H1 (cell line): Measurements from ENCODE around the gene NKAIN2. TPM values are rescaled to one million over a fixed set of nuclear protein-coding genes. Genes with fewer than 3 reads are reported as not detected.

Experiments used
- CTCF ChIA-PET: fragments of 300-600 bp; sonication (Branson Sonifier 250); formaldehyde crosslinking; loops from one replicate; lab custom pipeline; 2021; ENCODE audit not compliant: partially characterized antibody; lab: Charles Lee
- POLR2A ChIA-PET: fragments of 300-600 bp; sonication (Branson Sonifier 250); formaldehyde crosslinking; loops from one replicate; lab custom pipeline; 2021; ENCODE audit warnings: inconsistent platforms; ENCODE audit not compliant: partially characterized antibody; lab: Charles Lee
- DNase-seq, 2 experiments: peaks; one replicate each; pipeline versions ENCODE4 v3.0.0 to v3.0.0-alpha.2; 2010 to 2022; ENCODE audit warnings: low spot score in 2 of 2, low read depth in 1 of 2, mixed read lengths in 1 of 2
- FAIRE-seq: peaks from 2 replicates; lab custom pipeline; 2011; peaks lifted over from hg19 to GRCh38; lab: Jason Lieb, UNC
- H2AFZ ChIP-seq: 2 replicates; pipeline ENCODE4 v1.8.1; 2012; ENCODE audit warnings: low read length, inconsistent platforms
- H2AK5ac ChIP-seq: 2 replicates; pipeline ENCODE4 v1.6.1; 2013; ENCODE audit warnings: low read depth, low read length
- H2BK120ac ChIP-seq: replicated peaks from 2 replicates; pipeline ENCODE3; 2013; ENCODE audit warnings: low read depth, low read length, inconsistent platforms
- H2BK12ac ChIP-seq: 2 replicates; pipeline ENCODE4 v1.6.1; 2013; ENCODE audit warnings: low read depth, low read length
- H2BK15ac ChIP-seq: 2 replicates; pipeline ENCODE4 v1.6.1; 2013; ENCODE audit warnings: low read length
- H2BK20ac ChIP-seq: 2 replicates; pipeline ENCODE4 v1.6.1; 2013; ENCODE audit warnings: low read length
- H2BK5ac ChIP-seq: 2 replicates; pipeline ENCODE4 v1.6.1; 2013; ENCODE audit warnings: low read depth, low read length
- H3K14ac ChIP-seq: 2 replicates; pipeline ENCODE4 v1.6.1; 2013; ENCODE audit warnings: inconsistent platforms; ENCODE audit not compliant: insufficient read length
- H3K18ac ChIP-seq: 2 replicates; pipeline ENCODE4 v1.6.1; 2013; ENCODE audit warnings: low read length; ENCODE audit errors: extremely low read depth
- H3K23ac ChIP-seq: 2 replicates; pipeline ENCODE4 v1.6.1; 2013; ENCODE audit warnings: inconsistent platforms; ENCODE audit not compliant: insufficient read length
- H3K23me2 ChIP-seq: 2 replicates; pipeline ENCODE4 v1.6.1; 2013; ENCODE audit warnings: low read depth, low read length
- H3K27ac ChIP-seq: 2 replicates; pipeline ENCODE4 v1.6.1; 2011; ENCODE audit warnings: low read depth, low read length, inconsistent platforms
- H3K27me3 ChIP-seq, 4 experiments: replicated peaks in 1 of 4; 1 replicate in 1 of 4; 2 replicates in 3 of 4; pipeline versions ENCODE4 v1.6.1 to v1.8.1; 2011 to 2013; ENCODE audit warnings: low read length in 3 of 4, mild to moderate bottlenecking in 3 of 4, inconsistent platforms in 2 of 4, mixed read lengths in 2 of 4, moderate library complexity in 1 of 4; ENCODE audit not compliant: control insufficient read depth in 3 of 4, insufficient read depth in 3 of 4; ENCODE audit errors: extremely low read depth in 1 of 4
- H3K36me3 ChIP-seq, 4 experiments: 2 replicates each; pipeline versions ENCODE4 v1.6.1 to v1.8.1; 2011 to 2013; ENCODE audit warnings: mild to moderate bottlenecking in 4 of 4, low read length in 3 of 4, moderate library complexity in 2 of 4, control low read depth in 1 of 4, inconsistent platforms in 1 of 4; ENCODE audit not compliant: insufficient read depth in 4 of 4, control insufficient read depth in 2 of 4
- H3K4ac ChIP-seq: replicated peaks from 2 replicates; pipeline ENCODE3; 2013; ENCODE audit warnings: low read length, low read depth, mixed read lengths, inconsistent platforms; ENCODE audit not compliant: insufficient read length
- H3K4me1 ChIP-seq, 4 experiments: replicated peaks in 1 of 4; 1 replicate in 1 of 4; 2 replicates in 3 of 4; pipeline versions ENCODE4 v1.6.1 to v1.8.1; 2011 to 2013; ENCODE audit warnings: low read length in 3 of 4, inconsistent platforms in 2 of 4, mixed read lengths in 1 of 4; ENCODE audit not compliant: insufficient read depth in 4 of 4, control insufficient read depth in 3 of 4
- H3K4me2 ChIP-seq, 2 experiments: 2 replicates each; pipeline versions ENCODE4 v1.6.1 to v1.8.1; 2011 to 2013; ENCODE audit warnings: low read depth in 2 of 2, low read length in 2 of 2, control low read depth in 1 of 2, inconsistent platforms in 1 of 2, mild to moderate bottlenecking in 1 of 2; ENCODE audit not compliant: insufficient read depth in 1 of 2
- H3K4me3 ChIP-seq, 4 experiments: fragments of 200-600, 300-600 bp in 1 of 4; sonication (generic), shearing (Covaris generic), sonication (Bioruptor Twin) in 1 of 4; 2 replicates each; pipeline versions ENCODE4 v1.5.1 to v1.8.1; 2011 to 2016; ENCODE audit warnings: low read length in 4 of 4, low read depth in 3 of 4, control low read depth in 2 of 4, inconsistent platforms in 2 of 4, mild to moderate bottlenecking in 2 of 4, mixed read lengths in 1 of 4, moderate library complexity in 1 of 4; ENCODE audit not compliant: insufficient read depth in 2 of 4; ENCODE audit errors: extremely low read depth in 1 of 4
- H3K56ac ChIP-seq: replicated peaks from 2 replicates; pipeline ENCODE3; 2013; ENCODE audit warnings: low read depth, mild to moderate bottlenecking, mixed read lengths, low read length, inconsistent platforms; ENCODE audit not compliant: insufficient read length
- H3K79me1 ChIP-seq: 2 replicates; pipeline ENCODE4 v1.6.1; 2013; ENCODE audit warnings: low read depth, low read length, control low read depth
- H3K79me2 ChIP-seq, 2 experiments: 2 replicates each; pipeline versions ENCODE4 v1.6.1 to v1.8.1; 2012 to 2013; ENCODE audit warnings: low read length in 2 of 2, mild to moderate bottlenecking in 2 of 2, inconsistent platforms in 1 of 2; ENCODE audit not compliant: insufficient read depth in 2 of 2, control insufficient read depth in 1 of 2
- H3K9ac ChIP-seq, 4 experiments: replicated peaks in 1 of 4; 1 replicate in 1 of 4; 2 replicates in 3 of 4; pipeline versions ENCODE4 v1.6.1 to v1.8.1; 2011 to 2013; ENCODE audit warnings: low read depth in 3 of 4, low read length in 3 of 4, control low read depth in 2 of 4, mild to moderate bottlenecking in 2 of 4, moderate library complexity in 2 of 4, inconsistent platforms in 1 of 4; ENCODE audit errors: extremely low read depth in 1 of 4
- H3K9me3 ChIP-seq, 2 experiments: 2 replicates each; pipeline versions ENCODE4 v1.6.1 to v1.8.1; 2012 to 2013; ENCODE audit warnings: mild to moderate bottlenecking in 2 of 2, moderate library complexity in 2 of 2, control low read depth in 1 of 2, inconsistent platforms in 1 of 2, low read depth in 1 of 2, low read length in 1 of 2, mixed read lengths in 1 of 2; ENCODE audit not compliant: insufficient read depth in 2 of 2
- H4K20me1 ChIP-seq, 2 experiments: replicated peaks in 1 of 2; 2 replicates each; pipeline versions ENCODE3 to v1.8.1; 2011 to 2013; ENCODE audit warnings: inconsistent platforms in 2 of 2, low read length in 2 of 2, mild to moderate bottlenecking in 1 of 2; ENCODE audit not compliant: insufficient read depth in 2 of 2, control insufficient read depth in 1 of 2
- H4K5ac ChIP-seq: 2 replicates; pipeline ENCODE4 v1.6.1; 2013; ENCODE audit warnings: low read length, low read depth, mixed read lengths, inconsistent platforms; ENCODE audit not compliant: insufficient read length
- H4K8ac ChIP-seq: 2 replicates; pipeline ENCODE4 v1.8.0; 2013; ENCODE audit warnings: mild to moderate bottlenecking, moderate library complexity, low read length, inconsistent platforms; ENCODE audit not compliant: insufficient read depth; ENCODE audit errors: extremely low read depth
- H4K91ac ChIP-seq: replicated peaks from 2 replicates; pipeline ENCODE3; 2013; ENCODE audit warnings: low read length, mixed read lengths, inconsistent platforms; ENCODE audit not compliant: insufficient read length
- CBX8 ChIP-seq: fragments of 300-800, 300-1000 bp; sonication (generic); IDR thresholded peaks from 2 replicates; pipeline ENCODE4 v1.7.1; 2016; ENCODE audit warnings: low read depth, low read length, borderline replicate concordance
- KDM1A ChIP-seq: fragments of 200-600, 300-600 bp; sonication (generic); IDR thresholded peaks from 2 replicates; pipeline ENCODE4 v1.7.1; 2016; ENCODE audit warnings: mild to moderate bottlenecking, low read length, borderline replicate concordance
- MAFK ChIP-seq: IDR thresholded peaks from 2 replicates; pipeline ENCODE4 v1.6.1; 2012; ENCODE audit warnings: low read depth, mild to moderate bottlenecking, improper control_type of control experiment, low read length
- SP4 ChIP-seq: IDR thresholded peaks from 2 replicates; pipeline ENCODE4 v1.6.1; 2012; ENCODE audit warnings: low read length, inconsistent platforms
- WGBS, 2 experiments: shearing (Covaris generic) in 1 of 2; methylation state at CpG; one replicate each; pipeline versions ENCODE4 v1.1.6 to v1.1.7; 2013 to 2015; ENCODE audit warnings: low lambda C conversion rate in 2 of 2, mixed read lengths in 2 of 2, inconsistent platforms in 1 of 2, low coverage in 1 of 2, missing lambda C conversion rate in 1 of 2; ENCODE audit not compliant: insufficient replicate concordance in 2 of 2, insufficient coverage in 1 of 2, insufficient read length in 1 of 2; ENCODE audit errors: extremely low coverage in 1 of 2, missing lambda C conversion rate in 1 of 2; 5-methylcytosine and 5-hydroxymethylcytosine counted together
- polyA plus RNA-seq, 7 experiments: library from polyadenylated mRNA; depleted of rRNA in 3 of 7; stranded (reverse) in 5 of 7; unstranded in 2 of 7; fragments of >200 nt in 5 of 7; fragments of 200-250 nt in 2 of 7; gene quantifications; 1 replicate in 5 of 7; 2 replicates in 1 of 7; 4 replicates in 1 of 7; pipeline versions ENCODE4 v1.2.1 to v1.2.3, GENCODE V29; 2011 to 2013; ENCODE audit warnings: missing spikeins in 2 of 7, mixed read lengths in 2 of 7
- total RNA-seq: library from RNA; stranded (reverse); fragmentation: NEBNext Ultra II Directional; extraction: Animal tissue kit (Norgen Biotek cat#: 25700); gene quantifications from 2 replicates; pipeline ENCODE4 v1.2.1, GENCODE V29; 2021

Gene NKAIN2
- total and polyA plus RNA-seq, 2 of the 8 experiments (the other 6 are each of a cell fraction or from before 2014, with no cell fraction given): 0.20 to 0.34 TPM

DNA sequence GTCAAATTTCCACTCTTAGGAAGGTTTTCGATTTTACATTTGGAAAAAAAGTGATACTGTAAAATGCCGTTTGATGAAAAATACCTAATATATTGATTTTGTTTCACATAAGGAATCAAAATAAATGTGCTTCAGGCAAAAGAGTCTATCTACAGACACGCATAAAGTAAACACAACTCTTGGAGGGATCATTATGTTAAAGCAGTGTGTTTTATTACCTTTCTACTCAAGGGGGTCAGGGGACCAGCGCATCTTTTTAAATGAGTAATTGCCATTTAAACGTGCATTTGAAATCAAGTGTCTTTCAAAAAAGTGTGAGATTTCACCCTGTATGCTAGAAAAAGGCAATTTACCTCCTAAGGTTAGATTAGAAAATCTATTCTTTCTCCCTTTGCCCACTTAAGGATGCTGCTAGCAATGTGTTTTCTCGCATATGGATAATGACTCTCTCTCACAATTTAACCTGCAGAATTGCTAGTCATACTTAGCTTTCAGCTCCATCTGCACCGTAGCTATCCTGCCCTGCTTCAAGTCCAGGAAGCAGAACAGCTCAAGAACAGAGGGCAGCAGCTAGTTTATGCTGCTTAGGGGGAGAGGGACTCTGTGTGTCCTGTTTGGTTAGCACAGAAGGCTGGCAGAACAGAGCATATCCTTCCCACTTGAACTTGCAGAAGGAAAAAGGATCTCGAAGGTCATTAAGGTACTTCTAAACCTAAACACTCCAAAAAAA, 35.0 kb downstream of the NKAIN2 start:
- Histone ChIP-seq H3K14ac (no peak overlapping the region), H3K18ac (no peak overlapping the region), H3K27ac (no peak overlapping the region), H2AFZ (no peak overlapping the region), H3K27me3 (no peaks in the 10 kb centered on the region), H2BK12ac (no peak overlapping the region), H3K23me2 (no peaks in the 10 kb centered on the region), H2BK15ac (no peak overlapping the region), H2AK5ac (no peak overlapping the region), H3K4me2 (no peak overlapping the region), H2BK120ac (no peak overlapping the region), H3K4ac (no peak overlapping the region), H4K5ac (no peak overlapping the region), H3K9ac (no peak overlapping the region), H3K9me3 (no peaks in the 10 kb centered on the region), H3K23ac (no peak overlapping the region), H3K4me1 (peaks cover 0 to 4% (median 0%) of the 10 kb centered on the region in 4 experiments; a peak in 4 of 7 replicates), H3K79me1 (no peaks in the 10 kb centered on the region), H4K20me1 (no peaks in the 10 kb centered on the region), H3K56ac (no peak overlapping the region), H4K91ac (no peak overlapping the region), H3K4me3 (no peak overlapping the region), H3K79me2 (no peaks in the 10 kb centered on the region), H4K8ac (no peak overlapping the region), H2BK5ac (no peak overlapping the region), H3K36me3 (no peaks in the 10 kb centered on the region), H2BK20ac (no peak overlapping the region)
- no peak for DNase-seq
- CTCF ChIA-PET: interaction anchor here (0.7 kb wide), 1 partner anchor 40 kb away, joined by 4 read pairs; no protein-coding TSS in a partner anchor
- POLR2A ChIA-PET: no interaction called here
- no peak for FAIRE-seq
- 68% methylated on average over 8 of the region's 8 CpGs; no CpG with 5 or more reads in 1 of the 2 experiments for WGBS, 2 experiments
- no peak for TF ChIP-seq CBX8
- no peak for TF ChIP-seq SP4
- no peak for TF ChIP-seq MAFK
- no peak for TF ChIP-seq KDM1A
